ENCODE results near the gene SEMA6A.

DNA sequence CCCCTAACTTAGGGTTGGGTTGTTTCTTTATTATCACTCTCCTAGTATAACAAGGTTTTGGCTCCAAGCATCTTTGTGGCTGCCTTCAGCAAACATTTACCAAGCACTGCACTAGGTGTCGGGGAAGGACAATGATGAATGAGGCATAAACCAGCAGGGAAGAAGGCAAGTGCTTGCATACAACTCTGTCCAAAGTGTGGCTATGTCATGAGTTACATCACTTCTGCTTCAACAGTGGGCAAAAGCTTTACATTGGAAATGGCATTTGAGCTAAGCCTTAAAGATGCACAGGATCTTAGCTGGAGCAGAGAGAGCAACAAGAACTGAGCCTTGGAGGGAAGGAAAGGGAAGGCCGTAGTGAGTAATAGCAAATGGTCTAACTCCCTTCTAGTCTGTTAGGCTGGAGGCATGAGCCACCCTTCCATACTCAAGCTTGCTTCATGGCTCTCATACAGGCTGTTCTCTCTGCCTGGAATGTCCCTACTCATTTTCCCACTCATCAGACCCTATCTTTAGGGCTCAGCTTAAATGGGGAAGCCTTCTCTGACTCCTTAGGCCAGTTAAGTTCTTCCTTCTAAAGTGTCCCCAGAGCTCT is 121.8 kb downstream of the SEMA6A start:
- TF ChIP-seq, protein P1, sequence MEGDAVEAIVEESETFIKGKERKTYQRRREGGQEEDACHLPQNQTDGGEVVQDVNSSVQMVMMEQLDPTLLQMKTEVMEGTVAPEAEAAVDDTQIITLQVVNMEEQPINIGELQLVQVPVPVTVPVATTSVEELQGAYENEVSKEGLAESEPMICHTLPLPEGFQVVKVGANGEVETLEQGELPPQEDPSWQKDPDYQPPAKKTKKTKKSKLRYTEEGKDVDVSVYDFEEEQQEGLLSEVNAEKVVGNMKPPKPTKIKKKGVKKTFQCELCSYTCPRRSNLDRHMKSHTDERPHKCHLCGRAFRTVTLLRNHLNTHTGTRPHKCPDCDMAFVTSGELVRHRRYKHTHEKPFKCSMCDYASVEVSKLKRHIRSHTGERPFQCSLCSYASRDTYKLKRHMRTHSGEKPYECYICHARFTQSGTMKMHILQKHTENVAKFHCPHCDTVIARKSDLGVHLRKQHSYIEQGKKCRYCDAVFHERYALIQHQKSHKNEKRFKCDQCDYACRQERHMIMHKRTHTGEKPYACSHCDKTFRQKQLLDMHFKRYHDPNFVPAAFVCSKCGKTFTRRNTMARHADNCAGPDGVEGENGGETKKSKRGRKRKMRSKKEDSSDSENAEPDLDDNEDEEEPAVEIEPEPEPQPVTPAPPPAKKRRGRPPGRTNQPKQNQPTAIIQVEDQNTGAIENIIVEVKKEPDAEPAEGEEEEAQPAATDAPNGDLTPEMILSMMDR (IDR thresholded peaks at IDR 0.05) = no peak
- TF ChIP-seq POLR2A (IDR thresholded peaks at IDR 0.05) = no peak
